HepG2 (cell line): ENCODE data around the gene CRADD. TPM values are rescaled to one million over a fixed set of nuclear protein-coding genes. Genes with fewer than 3 reads are reported as not detected.
A peak's percentile ranks its signal among the peaks of the same experiment; 100 is the strongest.

Experiments
- HIVEP1 ChIP-seq: sonication (generic); formaldehyde crosslinking; IDR thresholded peaks from 2 replicates; pipeline ENCODE4 v1.4.0; 2020; ENCODE audit warnings: mild to moderate bottlenecking, missing genetic modification reagents
- MIXL1 ChIP-seq: IDR thresholded peaks from 2 replicates; pipeline ENCODE4 v1.6.1; 2016
- POLR2AphosphoS5 ChIP-seq: IDR thresholded peaks from 2 replicates; pipeline ENCODE4 v1.6.1; 2012; ENCODE audit warnings: low read depth, low read length
- PRMT3 ChIP-seq: sonication (generic); formaldehyde crosslinking; IDR thresholded peaks from 2 replicates; pipeline ENCODE4 v1.8.1; 2022; ENCODE audit warnings: low read depth, mild to moderate bottlenecking, moderate library complexity, missing genetic modification reagents, borderline replicate concordance
- SAFB2 ChIP-seq: sonication (generic); formaldehyde crosslinking; IDR thresholded peaks from 2 replicates; pipeline ENCODE4 v1.5.1; 2020; ENCODE audit warnings: missing genetic modification reagents, low read depth, mild to moderate bottlenecking, borderline replicate concordance
- SRSF4 ChIP-seq: fragments of 200-400 bp; formaldehyde crosslinking; IDR thresholded peaks from one replicate; pipeline ENCODE4 v1.6.1; 2018; ENCODE audit warnings: mild to moderate bottlenecking, low read depth, low read length, moderate library complexity; ENCODE audit not compliant: poor library complexity, severe bottlenecking
- ZBTB7A ChIP-seq: sonication (generic); formaldehyde crosslinking; IDR thresholded peaks from 2 replicates; pipeline ENCODE4 v1.8.0; 2022; ENCODE audit warnings: mild to moderate bottlenecking, missing genetic modification reagents
- ZFP62 ChIP-seq: sonication (generic); formaldehyde crosslinking; IDR thresholded peaks from 2 replicates; pipeline ENCODE4 v1.4.0; 2020; ENCODE audit warnings: missing genetic modification reagents
- ZNF253 ChIP-seq: sonication (generic); formaldehyde crosslinking; IDR thresholded peaks from 2 replicates; pipeline ENCODE4 v1.8.0; 2022; ENCODE audit warnings: mild to moderate bottlenecking, missing genetic modification reagents, borderline replicate concordance
- ZNF431 ChIP-seq: sonication (generic); formaldehyde crosslinking; IDR thresholded peaks from 2 replicates; pipeline ENCODE4 v1.9.0; 2022; ENCODE audit warnings: missing genetic modification reagents, low read depth, mild to moderate bottlenecking, borderline replicate concordance
- ZNF432 ChIP-seq: sonication (generic); formaldehyde crosslinking; IDR thresholded peaks from 2 replicates; pipeline ENCODE4 v1.5.0; 2020; ENCODE audit warnings: missing genetic modification reagents, mild to moderate bottlenecking, borderline replicate concordance
- ZNF484 ChIP-seq: sonication (generic); formaldehyde crosslinking; IDR thresholded peaks from 2 replicates; pipeline ENCODE4 v1.5.1; 2020; ENCODE audit warnings: mild to moderate bottlenecking, low read depth, missing genetic modification reagents, borderline replicate concordance
- ZNF567 ChIP-seq: sonication (generic); formaldehyde crosslinking; IDR thresholded peaks from 2 replicates; pipeline ENCODE4 v1.8.1; 2023; ENCODE audit warnings: mild to moderate bottlenecking, missing genetic modification reagents, borderline replicate concordance
- ZNF615 ChIP-seq: sonication (generic); formaldehyde crosslinking; IDR thresholded peaks from 2 replicates; pipeline ENCODE4 v1.5.0; 2020; ENCODE audit warnings: mild to moderate bottlenecking, missing genetic modification reagents, borderline replicate concordance
- ZNF619 ChIP-seq: sonication (generic); formaldehyde crosslinking; IDR thresholded peaks from 2 replicates; pipeline ENCODE4 v1.4.0; 2020; ENCODE audit warnings: mild to moderate bottlenecking, missing genetic modification reagents
- ZNF776 ChIP-seq: sonication (generic); formaldehyde crosslinking; IDR thresholded peaks from 2 replicates; pipeline ENCODE4 v1.4.0; 2020; ENCODE audit warnings: mild to moderate bottlenecking, missing genetic modification reagents
- polyA plus RNA-seq, 8 experiments: library from polyadenylated mRNA; depleted of rRNA in 3 of 8; stranded (reverse) in 7 of 8; unstranded in 1 of 8; fragments of >200 nt; fragmentation: Illumina TruSeq in 4 of 8; extraction: Trizol in 4 of 8; gene quantifications; 2 replicates each; pipeline versions ENCODE4 v1.2.1 to v1.2.3, GENCODE V29; 2011 to 2016; ENCODE audit warnings: low read depth in 4 of 8, missing spikeins in 1 of 8, mixed read lengths in 1 of 8; ENCODE audit not compliant: insufficient read depth in 1 of 8
- total RNA-seq, 5 experiments: library from RNA; depleted of rRNA; stranded (reverse); fragments of >200 nt; fragmentation: Illumina TruSeq; extraction: Trizol; gene quantifications; 2 replicates each; pipeline ENCODE4 v1.2.3, GENCODE V29; 2016; ENCODE audit warnings: low read depth in 1 of 5
- TF ChIP-seq, protein P1 (sequence below): sonication (generic); formaldehyde crosslinking; IDR thresholded peaks from 2 replicates; pipeline ENCODE4 v1.4.0; 2020; ENCODE audit warnings: mild to moderate bottlenecking, missing genetic modification reagents
- TF ChIP-seq, protein P2 (sequence below): sonication (generic); formaldehyde crosslinking; IDR thresholded peaks from 2 replicates; pipeline ENCODE4 v1.5.1; 2020; ENCODE audit warnings: missing genetic modification reagents, mild to moderate bottlenecking, borderline replicate concordance
- TF ChIP-seq, protein P3 (sequence below): sonication (generic); formaldehyde crosslinking; IDR thresholded peaks from 2 replicates; pipeline ENCODE4 v1.9.0; 2021; ENCODE audit warnings: missing genetic modification reagents, mild to moderate bottlenecking, borderline replicate concordance
- TF ChIP-seq, protein P4 (sequence below): sonication (generic); formaldehyde crosslinking; IDR thresholded peaks from 2 replicates; pipeline ENCODE4 v1.4.0; 2020; ENCODE audit warnings: missing genetic modification reagents, borderline replicate concordance

The CRADD gene
- total and polyA plus RNA-seq, 2 of the 13 experiments (the other 11 are each of a cell fraction or from before 2014, with no cell fraction given): 12.4 to 18.8 TPM

DNA sequence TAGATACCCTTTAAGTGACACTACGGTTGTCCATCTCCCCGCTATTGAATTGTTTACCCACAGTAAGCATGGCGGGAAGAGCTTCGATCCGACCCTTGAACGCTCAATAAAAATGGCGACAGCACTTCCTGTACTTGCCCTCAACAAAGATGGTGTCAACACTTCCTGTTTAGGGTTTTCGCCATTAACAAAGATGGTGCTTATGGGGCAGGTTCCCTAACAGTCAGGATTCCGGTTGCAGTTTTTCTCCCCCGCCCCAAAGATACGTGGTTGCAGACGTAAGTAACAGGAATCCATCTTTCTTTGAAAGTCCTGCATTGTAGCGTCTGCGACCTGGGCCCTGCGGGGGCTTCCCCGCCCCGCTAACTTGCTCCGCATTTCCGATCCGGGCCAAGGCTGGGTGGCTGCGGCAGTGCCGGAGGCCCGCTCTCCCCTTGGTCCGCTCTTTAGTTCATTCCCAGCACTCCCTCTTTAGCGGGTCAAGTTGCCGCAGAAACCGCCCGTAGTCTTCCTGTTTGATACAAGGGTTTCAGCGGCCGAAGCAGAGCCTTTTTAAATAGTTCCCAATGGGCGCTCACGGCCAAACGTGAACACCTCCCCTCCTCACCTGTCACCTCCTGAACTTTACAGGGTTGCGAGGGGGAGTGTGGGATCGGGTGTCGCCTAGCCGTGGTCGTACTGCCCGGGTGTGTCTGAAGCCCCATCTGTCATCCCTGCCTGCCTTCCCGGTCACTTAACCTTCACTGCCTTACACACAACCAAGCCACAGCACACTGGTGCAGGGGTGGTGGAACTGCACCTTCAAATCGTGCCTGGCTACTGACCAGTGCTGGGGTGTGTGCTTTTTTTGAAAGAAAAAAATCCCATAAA lies at the start of gene CRADD (continued):
- TF ChIP-seq POLR2AphosphoS5: peak; percentile 68
- TF ChIP-seq HIVEP1 (CRISPR knock-in tag): peak; percentile 56; the same call in 1 of the 2 replicates
- no peak for TF ChIP-seq ZFP62 (CRISPR knock-in tag)
- no peak for TF ChIP-seq ZNF484
- TF ChIP-seq ZNF615: 0 out of 2 replicates have a peak, but pooled peaks have one; percentile 74
- no peak for TF ChIP-seq ZNF619 (CRISPR knock-in tag)
- TF ChIP-seq ZNF567 (CRISPR knock-in tag): no peak
- TF ChIP-seq, protein P1, sequence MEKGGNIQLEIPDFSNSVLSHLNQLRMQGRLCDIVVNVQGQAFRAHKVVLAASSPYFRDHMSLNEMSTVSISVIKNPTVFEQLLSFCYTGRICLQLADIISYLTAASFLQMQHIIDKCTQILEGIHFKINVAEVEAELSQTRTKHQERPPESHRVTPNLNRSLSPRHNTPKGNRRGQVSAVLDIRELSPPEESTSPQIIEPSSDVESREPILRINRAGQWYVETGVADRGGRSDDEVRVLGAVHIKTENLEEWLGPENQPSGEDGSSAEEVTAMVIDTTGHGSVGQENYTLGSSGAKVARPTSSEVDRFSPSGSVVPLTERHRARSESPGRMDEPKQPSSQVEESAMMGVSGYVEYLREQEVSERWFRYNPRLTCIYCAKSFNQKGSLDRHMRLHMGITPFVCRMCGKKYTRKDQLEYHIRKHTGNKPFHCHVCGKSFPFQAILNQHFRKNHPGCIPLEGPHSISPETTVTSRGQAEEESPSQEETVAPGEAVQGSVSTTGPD (CRISPR knock-in tag): no peak
- peak; percentile 75; the same call in 1 of the 2 replicates for TF ChIP-seq MIXL1 (CRISPR knock-in tag)
- peak; percentile 59; the same call in 1 of the 2 replicates for TF ChIP-seq ZNF431 (CRISPR knock-in tag)
- TF ChIP-seq ZBTB7A (CRISPR knock-in tag): 0 out of 2 replicates have a peak, but pooled peaks have one; percentile 42
- no peak for TF ChIP-seq ZNF253
- TF ChIP-seq, protein P2, sequence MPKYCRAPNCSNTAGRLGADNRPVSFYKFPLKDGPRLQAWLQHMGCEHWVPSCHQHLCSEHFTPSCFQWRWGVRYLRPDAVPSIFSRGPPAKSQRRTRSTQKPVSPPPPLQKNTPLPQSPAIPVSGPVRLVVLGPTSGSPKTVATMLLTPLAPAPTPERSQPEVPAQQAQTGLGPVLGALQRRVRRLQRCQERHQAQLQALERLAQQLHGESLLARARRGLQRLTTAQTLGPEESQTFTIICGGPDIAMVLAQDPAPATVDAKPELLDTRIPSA (CRISPR knock-in tag): no peak
- TF ChIP-seq, protein P3, sequence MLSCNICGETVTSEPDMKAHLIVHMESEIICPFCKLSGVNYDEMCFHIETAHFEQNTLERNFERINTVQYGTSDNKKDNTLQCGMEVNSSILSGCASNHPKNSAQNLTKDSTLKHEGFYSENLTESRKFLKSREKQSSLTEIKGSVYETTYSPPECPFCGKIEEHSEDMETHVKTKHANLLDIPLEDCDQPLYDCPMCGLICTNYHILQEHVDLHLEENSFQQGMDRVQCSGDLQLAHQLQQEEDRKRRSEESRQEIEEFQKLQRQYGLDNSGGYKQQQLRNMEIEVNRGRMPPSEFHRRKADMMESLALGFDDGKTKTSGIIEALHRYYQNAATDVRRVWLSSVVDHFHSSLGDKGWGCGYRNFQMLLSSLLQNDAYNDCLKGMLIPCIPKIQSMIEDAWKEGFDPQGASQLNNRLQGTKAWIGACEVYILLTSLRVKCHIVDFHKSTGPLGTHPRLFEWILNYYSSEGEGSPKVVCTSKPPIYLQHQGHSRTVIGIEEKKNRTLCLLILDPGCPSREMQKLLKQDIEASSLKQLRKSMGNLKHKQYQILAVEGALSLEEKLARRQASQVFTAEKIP: no peak
- no peak for TF ChIP-seq ZNF776 (CRISPR knock-in tag)
- TF ChIP-seq SRSF4: no peak
- TF ChIP-seq, protein P4, sequence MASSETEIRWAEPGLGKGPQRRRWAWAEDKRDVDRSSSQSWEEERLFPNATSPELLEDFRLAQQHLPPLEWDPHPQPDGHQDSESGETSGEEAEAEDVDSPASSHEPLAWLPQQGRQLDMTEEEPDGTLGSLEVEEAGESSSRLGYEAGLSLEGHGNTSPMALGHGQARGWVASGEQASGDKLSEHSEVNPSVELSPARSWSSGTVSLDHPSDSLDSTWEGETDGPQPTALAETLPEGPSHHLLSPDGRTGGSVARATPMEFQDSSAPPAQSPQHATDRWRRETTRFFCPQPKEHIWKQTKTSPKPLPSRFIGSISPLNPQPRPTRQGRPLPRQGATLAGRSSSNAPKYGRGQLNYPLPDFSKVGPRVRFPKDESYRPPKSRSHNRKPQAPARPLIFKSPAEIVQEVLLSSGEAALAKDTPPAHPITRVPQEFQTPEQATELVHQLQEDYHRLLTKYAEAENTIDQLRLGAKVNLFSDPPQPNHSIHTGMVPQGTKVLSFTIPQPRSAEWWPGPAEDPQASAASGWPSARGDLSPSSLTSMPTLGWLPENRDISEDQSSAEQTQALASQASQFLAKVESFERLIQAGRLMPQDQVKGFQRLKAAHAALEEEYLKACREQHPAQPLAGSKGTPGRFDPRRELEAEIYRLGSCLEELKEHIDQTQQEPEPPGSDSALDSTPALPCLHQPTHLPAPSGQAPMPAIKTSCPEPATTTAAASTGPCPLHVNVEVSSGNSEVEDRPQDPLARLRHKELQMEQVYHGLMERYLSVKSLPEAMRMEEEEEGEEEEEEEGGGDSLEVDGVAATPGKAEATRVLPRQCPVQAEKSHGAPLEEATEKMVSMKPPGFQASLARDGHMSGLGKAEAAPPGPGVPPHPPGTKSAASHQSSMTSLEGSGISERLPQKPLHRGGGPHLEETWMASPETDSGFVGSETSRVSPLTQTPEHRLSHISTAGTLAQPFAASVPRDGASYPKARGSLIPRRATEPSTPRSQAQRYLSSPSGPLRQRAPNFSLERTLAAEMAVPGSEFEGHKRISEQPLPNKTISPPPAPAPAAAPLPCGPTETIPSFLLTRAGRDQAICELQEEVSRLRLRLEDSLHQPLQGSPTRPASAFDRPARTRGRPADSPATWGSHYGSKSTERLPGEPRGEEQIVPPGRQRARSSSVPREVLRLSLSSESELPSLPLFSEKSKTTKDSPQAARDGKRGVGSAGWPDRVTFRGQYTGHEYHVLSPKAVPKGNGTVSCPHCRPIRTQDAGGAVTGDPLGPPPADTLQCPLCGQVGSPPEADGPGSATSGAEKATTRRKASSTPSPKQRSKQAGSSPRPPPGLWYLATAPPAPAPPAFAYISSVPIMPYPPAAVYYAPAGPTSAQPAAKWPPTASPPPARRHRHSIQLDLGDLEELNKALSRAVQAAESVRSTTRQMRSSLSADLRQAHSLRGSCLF (CRISPR knock-in tag): no peak
- TF ChIP-seq ZNF432 (CRISPR knock-in tag): no peak
- TF ChIP-seq PRMT3 (CRISPR knock-in tag): no peak
- no peak; the same call in 1 of the 2 replicates for TF ChIP-seq SAFB2 (CRISPR knock-in tag)
